ENCODE measurements around the gene NSUN7. TPM values are rescaled to one million over a fixed set of nuclear protein-coding genes. Genes with fewer than 3 reads are reported as not detected.

Gene NSUN7
- total RNA-seq, 3 donors from 2014 or later (not counting 1 experiment from before 2014, with no cell fraction given), result 0.14 to 0.23 TPM; not detected in 1

DNA sequence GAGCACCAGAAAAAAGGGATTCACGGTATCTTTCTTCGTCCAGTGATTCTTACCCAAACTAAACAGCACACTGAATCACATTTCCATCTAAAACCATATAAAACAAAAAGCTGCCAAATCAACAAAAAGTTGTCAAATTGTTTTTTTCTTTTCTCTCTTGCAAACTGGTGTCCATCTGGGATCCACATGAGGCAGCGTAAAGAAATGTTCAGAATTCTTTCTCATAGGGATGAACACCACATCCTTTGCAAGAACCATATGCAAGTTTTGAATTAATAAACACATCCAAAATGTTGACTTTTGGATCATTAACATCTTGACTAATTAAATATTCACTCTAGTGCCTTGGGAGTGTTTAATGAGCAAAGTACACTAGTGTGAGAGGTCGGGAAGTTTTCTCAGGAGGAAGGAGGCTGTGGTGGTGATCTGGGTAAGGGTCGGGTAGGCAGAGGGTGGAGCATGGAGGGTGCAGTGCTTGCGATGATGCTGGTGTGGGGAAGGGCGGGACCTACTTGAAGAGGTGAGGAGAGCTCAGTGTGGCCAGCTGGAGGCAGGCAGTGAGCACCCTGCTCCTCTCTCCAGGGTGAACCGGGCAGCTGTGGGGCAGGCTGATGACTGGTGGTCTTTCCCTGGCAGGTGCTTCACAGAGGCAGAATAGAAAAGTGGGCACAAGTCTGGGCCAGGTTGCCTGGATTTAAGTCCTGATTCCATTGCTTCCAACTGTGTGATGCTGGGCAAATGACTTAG, 72.8 kb downstream of the NSUN7 start:
- intact Hi-C loops (cut with micrococcal nuclease), result no loop called here
- Histone ChIP-seq H3K36me3 (ENCODE audit: control insufficient read depth, insufficient read depth, low read length) (no peaks in the 10 kb centered on the region), H3K27me3 (ENCODE audit: control insufficient read depth, insufficient read depth, low read length) (no peaks in the 10 kb centered on the region), H3K27ac (ENCODE audit: low read length) (no peak overlapping the region), H3K4me1 (ENCODE audit: control insufficient read depth, insufficient read depth, low read length) (no peaks in the 10 kb centered on the region), H3K9me3 (ENCODE audit: control insufficient read depth, insufficient read depth, low read length) (no peaks in the 10 kb centered on the region), H3K4me3 (ENCODE audit: low read length) (no peak overlapping the region)
- TF ChIP-seq, protein P1, sequence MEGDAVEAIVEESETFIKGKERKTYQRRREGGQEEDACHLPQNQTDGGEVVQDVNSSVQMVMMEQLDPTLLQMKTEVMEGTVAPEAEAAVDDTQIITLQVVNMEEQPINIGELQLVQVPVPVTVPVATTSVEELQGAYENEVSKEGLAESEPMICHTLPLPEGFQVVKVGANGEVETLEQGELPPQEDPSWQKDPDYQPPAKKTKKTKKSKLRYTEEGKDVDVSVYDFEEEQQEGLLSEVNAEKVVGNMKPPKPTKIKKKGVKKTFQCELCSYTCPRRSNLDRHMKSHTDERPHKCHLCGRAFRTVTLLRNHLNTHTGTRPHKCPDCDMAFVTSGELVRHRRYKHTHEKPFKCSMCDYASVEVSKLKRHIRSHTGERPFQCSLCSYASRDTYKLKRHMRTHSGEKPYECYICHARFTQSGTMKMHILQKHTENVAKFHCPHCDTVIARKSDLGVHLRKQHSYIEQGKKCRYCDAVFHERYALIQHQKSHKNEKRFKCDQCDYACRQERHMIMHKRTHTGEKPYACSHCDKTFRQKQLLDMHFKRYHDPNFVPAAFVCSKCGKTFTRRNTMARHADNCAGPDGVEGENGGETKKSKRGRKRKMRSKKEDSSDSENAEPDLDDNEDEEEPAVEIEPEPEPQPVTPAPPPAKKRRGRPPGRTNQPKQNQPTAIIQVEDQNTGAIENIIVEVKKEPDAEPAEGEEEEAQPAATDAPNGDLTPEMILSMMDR (IDR thresholded peaks at IDR 0.05), result no peak
- peaks cover 0 to 6% of the 10 kb centered on the region in 2 donors for H3K27me3 Mint-ChIP-seq (ENCODE audit: low read depth in 2 of 2)
- 81% methylated on average over 8 of the region's 8 CpGs for WGBS (ENCODE audit: insufficient coverage)
- H3K36me3 Mint-ChIP-seq, result no peaks in the 10 kb centered on the region
- no peaks in the 10 kb centered on the region for H3K4me1 Mint-ChIP-seq
- DNase-seq (no peak), ATAC-seq (no peak)
- H3K27ac Mint-ChIP-seq, result no peak overlapping the region
- no peaks in the 10 kb centered on the region for H3K9me3 Mint-ChIP-seq
- H3K4me3 Mint-ChIP-seq, result no peak overlapping the region

DNA sequence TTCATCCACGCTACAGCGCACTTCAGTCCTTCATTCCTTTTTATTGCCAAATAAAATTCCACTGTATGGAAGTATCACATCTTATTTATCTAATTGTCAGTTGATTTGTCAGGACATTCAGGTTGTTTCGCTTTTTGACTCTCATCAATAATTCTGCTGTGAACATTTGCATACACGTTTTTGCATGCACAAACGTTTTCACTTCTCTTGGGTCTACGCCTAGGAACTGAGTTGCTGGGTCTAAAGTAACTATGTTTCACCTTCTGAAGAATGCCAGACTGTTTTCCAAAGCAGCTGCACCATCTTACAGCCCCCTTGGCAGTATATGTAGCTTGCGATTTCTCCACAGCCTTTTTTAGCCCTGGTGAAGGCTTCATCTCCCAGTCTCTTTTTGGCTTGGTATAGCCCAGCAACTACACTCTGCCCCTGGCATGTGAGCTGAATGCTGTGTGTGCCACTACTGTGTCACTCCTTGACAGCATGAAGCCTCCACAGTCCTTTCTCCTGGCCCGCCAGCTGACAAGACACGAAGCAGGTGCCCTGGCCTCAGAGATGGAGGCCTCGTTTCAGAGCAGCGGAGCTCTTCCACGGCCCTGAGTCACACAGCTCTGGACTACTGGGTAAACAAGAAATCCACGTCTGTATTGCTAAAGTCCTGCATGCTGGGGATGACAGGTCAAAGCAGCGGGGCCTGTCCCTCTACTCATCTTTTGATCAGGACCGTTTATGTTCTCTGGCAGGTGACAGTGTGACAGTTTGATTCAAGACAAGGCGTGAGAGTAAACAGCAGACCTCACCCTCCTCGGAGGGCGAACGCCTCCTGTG, 75.5 kb downstream of the NSUN7 start:
- ATAC-seq, result no peak
- no peaks in the 10 kb centered on the region for H3K4me1 Mint-ChIP-seq
- no peaks in the 10 kb centered on the region for H3K9me3 Mint-ChIP-seq

DNA sequence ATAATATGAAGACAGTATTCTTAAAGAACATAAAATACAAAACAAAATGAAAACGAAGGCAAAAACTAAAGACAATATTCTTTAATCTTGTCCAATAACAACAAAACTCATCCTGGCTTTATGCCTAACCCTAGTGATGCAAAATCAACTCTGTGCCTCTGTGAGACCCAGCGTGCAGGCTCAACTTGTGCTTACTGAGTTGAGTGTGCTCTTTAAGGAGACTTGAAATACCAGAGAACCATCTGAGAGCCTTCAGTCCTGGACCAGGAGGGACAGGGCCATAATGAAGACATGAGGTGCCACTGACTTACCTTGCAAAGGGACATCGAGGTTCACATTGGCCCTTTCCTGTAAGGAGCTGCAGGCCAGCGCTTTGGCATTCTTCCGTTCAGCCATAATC, 77.1 kb downstream of the NSUN7 start:
- Histone ChIP-seq H3K4me1 (ENCODE audit: control insufficient read depth, insufficient read depth, low read length) (no peaks in the 10 kb centered on the region), H3K27me3 (ENCODE audit: control insufficient read depth, insufficient read depth, low read length) (no peaks in the 10 kb centered on the region), H3K36me3 (ENCODE audit: control insufficient read depth, insufficient read depth, low read length) (no peaks in the 10 kb centered on the region), H3K4me3 (ENCODE audit: low read length) (no peak overlapping the region), H3K27ac (ENCODE audit: low read length) (no peak overlapping the region), H3K9me3 (ENCODE audit: control insufficient read depth, insufficient read depth, low read length) (no peaks in the 10 kb centered on the region)
- WGBS (ENCODE audit: insufficient coverage), result 95% methylated on average over 5 of the region's 5 CpGs
- Mint-ChIP-seq H3K4me1 (no peaks in the 10 kb centered on the region), H3K27ac (no peak overlapping the region), H3K9me3 (no peaks in the 10 kb centered on the region), H3K27me3 (ENCODE audit: low read depth in 2 of 2) (peaks cover 0 to 6% of the 10 kb centered on the region in 2 donors), H3K36me3 (no peaks in the 10 kb centered on the region), H3K4me3 (no peak overlapping the region)
- ATAC-seq (no peak), DNase-seq (no peak)
- intact Hi-C loops (cut with micrococcal nuclease), result no loop called here
- TF ChIP-seq, protein P1 (IDR thresholded peaks at IDR 0.05), result no peak

More for the DNA sequence above, 75.5 kb downstream of the NSUN7 start:
- H3K27me3 Mint-ChIP-seq (ENCODE audit: low read depth in 2 of 2), result peaks cover 0 to 6% of the 10 kb centered on the region in 2 donors
- Histone ChIP-seq H3K4me3 (ENCODE audit: low read length) (no peak overlapping the region), H3K4me1 (ENCODE audit: control insufficient read depth, insufficient read depth, low read length) (no peaks in the 10 kb centered on the region), H3K36me3 (ENCODE audit: control insufficient read depth, insufficient read depth, low read length) (no peaks in the 10 kb centered on the region), H3K9me3 (ENCODE audit: control insufficient read depth, insufficient read depth, low read length) (no peaks in the 10 kb centered on the region), H3K27me3 (ENCODE audit: control insufficient read depth, insufficient read depth, low read length) (no peaks in the 10 kb centered on the region), H3K27ac (ENCODE audit: low read length) (no peak overlapping the region)
- 81% methylated on average over 17 of the region's 19 CpGs for WGBS (ENCODE audit: insufficient coverage)
- no peak overlapping the region for H3K4me3 Mint-ChIP-seq
- TF ChIP-seq, protein P1 (IDR thresholded peaks at IDR 0.05), result no peak
- H3K36me3 Mint-ChIP-seq, result no peaks in the 10 kb centered on the region
- intact Hi-C loops (cut with micrococcal nuclease), result no loop called here
- DNase-seq, result no peak
- H3K27ac Mint-ChIP-seq, result no peak overlapping the region
